HG03571 (cell line): ENCODE data around the gene TMEM269.

Source experiments
- ATAC-seq: cut with Tn5 transposase; IDR thresholded peaks from one replicate; pipeline ENCODE4 v1.9.1; 2021; ENCODE audit not compliant: unreplicated experiment

Gene TMEM269, protein sequence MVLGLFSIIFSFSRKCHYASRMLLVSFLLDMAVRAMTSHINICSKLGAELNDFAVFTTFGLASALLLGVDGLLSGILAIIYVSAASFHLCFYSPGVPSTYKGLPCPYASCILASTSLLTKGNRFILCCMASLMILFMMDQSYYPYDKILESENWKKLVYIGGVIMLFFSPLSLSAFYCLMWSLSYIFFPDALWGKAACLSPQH

DNA sequence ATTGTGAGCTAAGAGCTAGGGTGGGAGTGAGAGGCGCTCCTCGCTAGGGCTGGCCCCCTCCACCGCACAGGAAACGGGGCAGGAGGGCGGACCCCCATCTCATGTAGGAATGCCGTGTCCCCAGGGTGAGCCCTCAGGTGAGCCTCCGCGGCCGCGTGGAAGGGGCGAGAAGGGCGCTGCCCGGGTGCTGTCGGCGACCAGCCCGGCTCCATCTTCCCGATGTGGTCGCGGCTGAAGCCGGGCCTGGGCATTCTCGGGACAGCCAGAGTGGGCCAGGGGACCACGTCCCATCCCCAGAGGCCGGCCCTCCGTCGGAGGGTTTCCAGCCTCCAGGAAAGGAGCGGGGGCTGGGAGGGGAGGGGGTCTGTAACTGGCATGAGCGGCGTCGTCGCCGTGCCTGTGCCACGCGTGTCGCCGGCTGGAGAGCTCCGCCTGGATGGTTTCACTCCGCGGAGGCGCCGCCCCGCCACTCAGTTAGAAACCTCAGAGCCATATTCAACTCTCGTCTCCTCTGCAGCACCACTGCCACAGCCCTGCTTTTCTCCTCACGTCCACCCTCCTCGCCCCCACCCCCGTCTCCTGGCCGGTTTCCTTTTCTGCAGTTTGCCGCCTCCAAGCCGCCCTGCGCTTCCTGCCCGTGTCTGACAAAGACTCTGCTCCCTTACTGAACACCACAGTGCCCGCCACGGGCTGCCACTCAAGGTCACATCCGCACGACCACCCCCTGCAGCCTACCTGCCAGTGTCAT lies at the start of gene TMEM269:
Gene TMEM269, plus strand, starts transcription at position 46 of the 748 bp plus-strand sequence. CDS start 4,903 bp downstream, outside the sequence.
- ATAC-seq, result no peak

DNA sequence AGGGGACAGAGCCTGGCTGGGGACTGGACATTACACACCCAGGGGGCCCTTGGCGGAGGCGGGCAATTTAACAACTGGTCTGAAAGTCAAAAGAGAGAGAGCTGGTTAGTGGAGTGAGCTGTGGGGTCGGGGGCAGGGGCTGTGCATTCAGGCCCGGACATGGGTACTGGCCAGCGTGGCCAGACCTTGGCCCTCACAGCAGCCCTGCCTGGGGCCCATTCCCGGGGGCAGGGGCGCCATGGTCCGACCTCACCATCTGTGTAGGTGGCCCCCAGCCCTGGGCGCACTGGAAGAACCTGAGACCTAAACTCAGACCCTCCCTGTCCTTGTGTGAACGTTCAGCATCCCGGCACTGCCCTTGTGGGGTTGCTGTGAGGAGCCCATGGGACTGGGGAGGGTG lies 49.7 kb upstream of the TMEM269 start:
- ATAC-seq, result no peak

DNA sequence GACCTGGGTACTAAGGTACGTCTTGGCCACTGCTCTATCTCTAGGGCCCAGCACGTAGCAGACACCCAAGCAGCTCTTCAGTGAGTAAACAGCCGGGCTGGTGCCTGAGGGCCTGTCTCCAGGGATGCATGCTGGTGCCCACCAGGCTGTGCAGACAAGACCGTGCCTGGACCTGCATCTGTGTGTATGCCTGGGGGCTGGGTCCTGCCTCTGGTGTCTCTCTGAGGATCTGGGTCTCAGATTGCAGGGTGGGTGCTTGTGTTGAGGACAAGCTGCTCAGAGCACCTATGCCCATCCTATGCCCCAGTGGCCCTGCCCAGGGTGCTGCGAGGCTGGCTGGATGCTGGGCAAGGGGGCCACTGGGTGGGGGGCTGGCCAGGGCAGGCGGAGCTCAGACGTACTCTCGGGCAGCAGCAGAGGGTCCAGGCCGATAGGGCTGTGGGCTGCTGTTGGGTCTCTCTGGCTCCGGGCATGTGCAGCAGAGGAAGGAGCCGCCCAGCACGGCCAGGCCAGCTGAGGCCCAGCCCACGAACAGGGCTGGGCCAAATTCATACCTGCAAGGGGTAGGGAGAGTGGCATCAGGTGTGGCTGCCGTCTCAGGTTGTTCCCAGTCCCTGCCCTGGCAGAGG lies 49.2 kb upstream of the TMEM269 start:
- ATAC-seq, result no peak

DNA sequence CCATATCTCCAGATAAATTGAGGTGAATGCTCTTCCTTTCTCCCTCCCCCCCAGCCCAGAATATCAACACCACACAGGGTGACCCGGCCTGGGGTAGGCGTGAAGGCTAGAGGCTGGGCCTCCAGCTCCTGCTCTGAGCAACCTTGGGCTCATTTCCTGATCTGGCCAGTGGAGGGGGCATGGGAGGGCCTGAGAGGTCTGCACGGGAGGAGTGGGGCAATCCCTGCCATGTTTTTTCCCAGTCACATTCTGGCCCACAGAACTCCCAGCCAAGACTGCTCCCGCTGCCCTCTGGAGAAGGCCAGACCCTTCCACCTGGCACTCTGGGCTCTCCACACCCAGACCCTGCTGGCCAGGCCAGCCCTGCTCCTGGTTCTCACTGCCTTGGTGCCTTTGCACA lies 48.6 kb upstream of the TMEM269 start:
- no peak for ATAC-seq

DNA sequence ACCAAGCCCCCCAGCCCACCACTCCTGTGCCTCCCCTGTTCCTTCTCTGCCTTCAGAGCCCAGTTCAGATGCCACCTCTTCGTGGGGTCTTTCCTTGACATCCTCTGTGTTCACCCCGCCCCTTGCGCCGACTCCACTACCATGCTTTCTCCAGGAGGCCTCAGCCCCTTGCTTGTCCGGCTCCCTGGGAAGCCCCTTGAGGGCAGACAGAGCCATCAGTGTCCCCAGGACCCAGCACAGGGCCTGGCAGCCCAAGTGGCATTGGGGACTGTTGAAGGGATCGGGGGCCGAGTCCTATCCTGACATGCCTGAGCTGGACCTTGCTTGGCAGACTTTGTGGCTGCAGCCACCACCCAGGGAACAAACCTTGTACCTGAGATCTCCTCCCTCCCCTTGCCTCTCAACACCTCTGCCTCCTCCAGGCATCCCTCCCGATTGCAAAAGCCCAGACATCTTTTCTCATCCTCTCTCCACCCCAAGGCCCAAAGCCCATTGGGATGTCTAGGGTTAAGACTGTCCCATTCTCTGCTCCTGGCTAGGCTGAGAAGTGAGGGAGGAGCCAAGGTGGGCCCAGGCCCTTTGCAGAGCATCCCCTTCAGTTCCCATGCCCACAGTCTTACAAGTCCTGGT lies 48.1 kb upstream of the TMEM269 start:
- no peak for ATAC-seq

DNA sequence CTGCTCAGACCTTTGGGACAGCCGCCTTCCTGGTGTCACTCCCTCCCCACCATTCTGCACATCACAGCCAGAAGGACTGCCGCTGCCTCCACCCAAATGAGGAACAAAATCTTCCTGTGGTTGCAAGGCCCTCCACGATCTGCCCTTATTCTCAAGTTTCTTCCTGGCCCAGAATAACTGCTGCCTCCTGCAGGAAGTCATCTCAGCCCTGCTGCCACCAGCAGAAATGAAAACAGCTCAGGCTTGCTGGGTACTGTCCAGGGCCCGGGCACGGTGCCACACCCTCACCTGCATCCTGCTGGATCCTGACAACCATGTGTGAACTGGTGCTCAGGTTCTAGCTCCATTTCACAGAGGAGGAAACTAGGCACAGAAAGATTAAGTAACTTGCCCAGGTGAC lies 47.5 kb upstream of the TMEM269 start:
- ATAC-seq, result no peak

DNA sequence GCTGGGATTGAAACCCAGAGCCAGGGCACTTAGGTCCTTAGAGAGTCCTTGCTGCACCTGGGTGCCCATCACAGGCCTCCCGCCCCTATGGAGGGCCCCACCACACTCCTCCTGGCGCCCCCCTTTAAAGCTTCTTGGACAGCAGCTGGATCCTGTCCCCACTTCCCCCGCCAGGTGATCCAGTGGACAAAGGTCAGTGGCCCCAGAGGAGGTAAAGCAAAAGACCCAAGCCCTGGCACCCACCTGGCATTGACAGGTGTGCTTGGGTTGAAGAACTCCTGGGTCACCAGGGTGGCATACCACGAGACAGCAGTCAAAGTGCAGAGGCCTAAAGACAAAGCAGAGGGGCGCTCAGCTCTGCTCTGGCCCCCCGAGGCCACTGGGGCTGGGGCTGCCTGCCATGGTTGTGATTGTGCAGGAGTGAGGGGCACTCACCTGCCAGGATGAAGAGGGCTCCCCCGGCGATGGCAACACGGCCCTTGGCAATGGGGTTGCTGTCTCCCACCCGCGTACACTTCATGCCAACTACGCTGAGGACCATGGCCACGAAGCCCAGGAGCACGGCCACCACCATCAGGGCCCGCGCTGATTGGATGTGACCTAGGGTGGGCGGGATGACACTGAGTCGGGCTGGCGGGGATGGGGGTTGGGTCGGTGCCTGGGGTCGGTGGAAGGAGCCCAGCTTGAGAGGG lies 46.7 kb upstream of the TMEM269 start:
- ATAC-seq, result no peak

DNA sequence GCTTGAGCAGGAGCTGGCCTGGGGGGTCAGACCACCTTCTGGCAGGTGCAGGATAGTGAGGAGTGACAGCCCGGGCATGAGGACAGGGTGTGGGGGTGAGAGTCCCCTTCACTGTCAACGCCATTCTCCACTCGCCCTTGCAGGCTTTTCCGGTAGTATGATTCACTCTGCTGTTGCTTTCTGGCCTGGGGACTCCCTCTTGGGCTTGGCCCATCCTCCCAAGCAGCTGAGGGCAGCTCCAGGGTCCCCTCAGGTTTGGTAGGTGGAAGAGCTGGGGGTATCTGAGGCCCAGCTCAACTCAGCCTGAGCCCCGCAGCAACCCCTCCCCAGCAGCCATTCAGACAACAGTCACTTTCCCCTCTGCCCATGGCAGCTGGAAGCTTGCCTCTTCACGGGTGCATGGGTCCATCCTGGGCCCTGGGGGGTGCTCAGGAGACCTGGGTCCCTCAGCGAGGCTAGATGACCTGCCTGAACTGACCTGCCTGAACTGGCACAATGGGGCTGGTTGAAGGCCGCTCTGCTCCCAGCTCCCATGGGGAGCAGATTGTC lies 46.0 kb upstream of the TMEM269 start:
- ATAC-seq, result no peak

DNA sequence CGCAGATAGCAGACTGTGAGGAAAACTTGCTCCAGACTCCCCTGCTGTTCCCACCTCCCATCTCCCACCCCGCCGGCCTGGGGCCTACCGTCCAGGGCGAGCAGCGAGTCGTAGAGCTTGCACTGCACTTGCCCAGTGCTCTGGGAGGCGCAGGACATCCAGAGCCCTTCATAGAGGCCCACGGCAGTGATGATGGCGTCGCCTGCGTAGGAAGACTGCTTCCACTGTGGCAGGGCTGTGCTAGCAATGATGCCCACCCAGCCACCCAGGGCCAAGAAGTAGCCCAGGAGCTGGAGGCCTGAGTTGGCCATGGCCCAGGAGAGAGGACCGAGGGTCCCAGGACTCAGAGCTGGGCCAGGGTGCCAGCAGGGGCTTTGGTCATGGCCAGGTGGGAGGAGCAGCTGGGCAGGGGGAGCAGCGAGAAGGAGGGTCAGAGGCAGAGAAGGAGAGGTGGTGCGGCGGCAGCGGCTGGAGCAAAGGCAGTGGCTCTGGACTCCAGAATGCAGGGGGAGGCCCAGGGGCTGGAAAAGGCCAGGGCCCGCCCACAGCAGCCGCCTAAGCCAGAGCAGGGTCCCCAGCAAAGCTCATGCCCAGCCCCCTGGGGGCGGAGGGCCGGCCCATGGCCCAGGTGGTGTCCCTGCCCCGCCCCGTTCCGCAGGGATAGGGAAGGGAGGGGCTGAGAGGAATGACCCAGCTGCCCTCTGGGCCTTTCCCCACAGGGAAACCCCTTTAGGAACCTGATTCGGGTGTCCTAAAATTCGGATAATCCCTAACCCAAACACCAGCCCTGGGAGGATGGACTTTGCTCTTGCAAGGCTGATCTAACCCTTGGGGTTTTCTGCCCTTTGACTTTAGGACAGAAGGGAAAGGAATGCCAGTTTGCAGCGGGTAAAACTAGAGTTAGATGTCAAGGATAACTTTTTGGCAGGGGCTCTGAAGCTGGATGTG lies 44.8 kb upstream of the TMEM269 start, which contains the start of gene CLDN19:
Gene CLDN19, minus strand, starts transcription at position 484 of the 948 bp plus-strand sequence. Its CDS starts 173 bp downstream, at position 311.
- ATAC-seq, result no peak

DNA sequence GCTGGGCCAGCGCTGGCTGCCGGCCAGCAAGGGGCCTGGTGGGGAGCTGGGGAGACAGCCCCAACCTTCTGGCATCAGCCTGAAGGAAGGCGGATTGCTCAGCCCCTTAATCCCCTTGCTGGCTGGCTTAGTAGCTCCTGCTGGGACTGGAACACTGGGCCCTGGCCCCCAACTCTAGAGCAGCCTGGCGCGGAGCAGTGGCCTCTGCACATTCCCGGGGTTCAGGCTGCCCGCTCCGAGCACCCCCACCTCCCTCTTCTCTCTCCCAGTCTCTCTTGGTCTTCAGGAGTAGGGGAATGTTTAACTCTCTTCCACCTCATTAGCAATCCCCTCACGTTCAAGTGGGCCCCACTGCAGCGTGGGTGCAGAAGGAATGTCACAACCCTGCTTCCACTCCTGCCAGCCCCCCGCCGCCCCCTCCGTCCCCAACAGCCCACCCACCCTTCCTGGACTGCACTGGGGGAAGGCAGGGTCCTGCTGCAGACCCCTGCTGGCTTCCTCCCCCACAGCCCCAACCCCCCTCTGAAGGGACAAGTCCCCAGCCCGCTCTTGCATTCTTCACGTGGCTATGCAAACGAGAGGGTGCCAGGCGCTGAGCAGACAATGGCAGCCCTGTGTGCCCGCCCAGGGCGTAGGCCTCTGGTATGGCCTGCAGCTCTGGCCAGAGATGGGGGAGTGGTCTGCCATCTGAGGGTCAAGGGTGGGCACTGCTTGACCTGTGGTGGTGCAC lies 43.8 kb upstream of the TMEM269 start:
- ATAC-seq, result no peak

DNA sequence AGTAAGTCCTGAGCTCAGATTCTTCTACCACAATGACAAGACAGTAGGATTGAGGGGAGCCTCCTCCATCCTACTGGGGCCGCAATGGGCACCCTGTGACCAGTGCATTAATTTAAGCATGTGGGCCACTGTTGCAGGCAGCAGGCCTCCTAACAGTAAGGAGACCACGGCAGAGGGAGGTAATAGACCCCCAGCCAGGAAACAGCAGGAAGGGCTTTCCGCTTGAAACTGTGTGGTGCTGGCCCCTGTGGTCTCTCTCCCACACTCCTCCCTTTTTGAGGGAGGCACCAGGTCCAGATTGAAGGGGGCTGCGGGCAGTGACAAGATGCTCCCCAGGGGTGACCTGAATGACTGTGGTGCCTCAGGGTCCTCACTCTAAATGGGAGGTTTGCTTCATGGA lies 43.1 kb upstream of the TMEM269 start:
- ATAC-seq, result no peak

DNA sequence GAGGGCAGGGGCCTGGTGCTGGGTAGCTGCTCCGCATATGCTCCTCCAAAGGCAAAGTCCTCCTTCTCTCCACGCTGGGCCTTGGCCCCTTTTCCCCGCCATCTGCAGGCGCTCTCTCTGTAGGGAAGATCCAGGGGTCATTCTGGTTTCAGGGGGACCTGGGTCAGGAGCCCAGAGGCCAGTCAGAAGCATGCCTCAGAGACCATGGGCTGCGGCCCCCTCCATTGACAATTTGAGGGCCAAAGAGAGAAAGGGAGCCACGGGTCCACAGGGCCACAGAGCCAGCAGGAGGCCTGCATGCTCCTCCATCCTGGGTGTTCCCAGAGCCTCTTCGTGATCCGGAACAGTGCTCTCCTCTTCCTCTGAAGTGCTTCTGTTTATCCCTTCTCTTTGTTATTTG lies 42.6 kb upstream of the TMEM269 start:
- no peak for ATAC-seq

DNA sequence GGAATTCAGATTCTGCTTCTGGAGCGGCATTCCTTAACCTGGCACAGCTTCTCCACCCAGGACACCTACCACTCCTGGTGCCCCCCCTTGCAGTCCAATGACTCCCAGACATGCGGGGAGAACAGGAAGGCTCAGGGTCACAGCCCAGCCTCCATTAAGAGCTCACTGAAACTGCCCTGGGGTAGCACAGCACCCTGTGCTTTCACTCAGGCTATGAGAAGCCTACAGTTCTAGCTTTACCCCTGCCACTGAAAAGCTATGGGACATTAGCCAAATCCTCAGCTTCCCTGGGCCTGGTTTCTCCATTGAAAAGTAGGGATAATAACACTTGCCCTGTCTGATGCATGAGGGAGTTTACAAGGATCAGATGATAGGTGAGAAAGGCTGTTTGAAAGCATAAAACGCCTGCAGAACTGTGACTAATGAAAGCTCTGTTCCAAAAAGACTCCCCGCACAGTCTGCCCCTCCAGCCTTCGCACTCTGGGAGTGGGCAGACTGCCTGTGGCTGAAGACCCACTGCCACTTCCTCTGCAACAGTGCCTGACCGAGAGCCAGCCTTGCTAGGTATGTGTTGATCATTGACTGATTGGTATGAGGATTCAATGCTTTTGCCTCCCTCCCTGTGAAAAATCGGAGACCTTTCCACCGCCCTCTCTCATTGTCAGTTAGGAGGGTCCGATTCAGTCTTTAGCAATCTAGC lies 42.0 kb upstream of the TMEM269 start:
- no peak for ATAC-seq

DNA sequence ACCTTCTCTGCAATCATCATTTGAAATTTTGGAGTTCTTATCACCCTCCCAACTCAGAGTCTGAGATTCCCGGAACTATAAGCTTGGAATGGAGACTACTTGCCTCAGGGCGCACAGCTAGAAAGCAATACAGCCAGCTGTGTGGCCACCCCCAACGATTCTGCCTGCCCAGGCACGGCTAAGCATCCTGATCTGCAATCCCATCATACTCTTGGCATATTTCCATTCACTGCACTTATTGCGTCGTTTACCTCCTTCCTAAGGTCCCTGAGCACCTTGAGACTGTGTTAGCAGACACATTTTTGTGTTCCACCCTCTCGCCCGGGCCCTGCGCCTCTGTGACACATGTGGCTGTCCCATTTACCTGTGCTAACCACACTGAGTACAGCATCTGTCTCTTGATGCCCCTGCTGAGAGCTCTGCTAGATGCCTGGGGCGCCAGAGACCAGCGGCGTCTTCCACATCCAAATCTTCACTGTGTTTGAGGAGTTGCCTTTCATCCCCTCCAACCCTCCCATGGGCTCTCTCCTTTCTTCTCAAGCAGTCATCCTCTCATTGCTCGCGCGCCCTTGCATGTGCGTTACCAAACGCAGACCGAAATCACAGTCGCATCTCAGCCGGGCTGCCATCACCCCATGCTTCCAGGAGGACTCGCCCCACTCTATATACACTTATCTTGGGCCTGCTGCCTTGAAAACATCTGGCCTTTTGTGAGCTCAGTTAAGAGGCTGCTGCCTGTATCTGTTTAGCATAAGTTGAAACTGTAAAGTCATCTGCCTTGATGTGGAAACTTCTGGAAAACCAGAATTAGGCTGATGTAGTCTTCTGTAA lies 41.3 kb upstream of the TMEM269 start:
- no peak for ATAC-seq

DNA sequence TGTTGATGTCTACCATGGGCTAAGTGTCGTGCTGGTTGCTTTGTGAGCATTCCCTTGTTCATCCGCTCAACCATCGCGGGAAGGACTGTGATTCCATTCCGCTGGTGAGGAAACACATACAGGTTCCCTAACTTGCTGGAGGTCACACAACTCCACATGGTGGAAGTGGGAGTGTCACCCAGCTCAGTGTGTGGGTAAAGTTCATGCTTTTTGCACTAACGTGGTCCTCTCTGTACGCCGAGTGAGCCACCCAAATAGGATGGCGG lies 40.7 kb upstream of the TMEM269 start:
- ATAC-seq, result no peak

DNA sequence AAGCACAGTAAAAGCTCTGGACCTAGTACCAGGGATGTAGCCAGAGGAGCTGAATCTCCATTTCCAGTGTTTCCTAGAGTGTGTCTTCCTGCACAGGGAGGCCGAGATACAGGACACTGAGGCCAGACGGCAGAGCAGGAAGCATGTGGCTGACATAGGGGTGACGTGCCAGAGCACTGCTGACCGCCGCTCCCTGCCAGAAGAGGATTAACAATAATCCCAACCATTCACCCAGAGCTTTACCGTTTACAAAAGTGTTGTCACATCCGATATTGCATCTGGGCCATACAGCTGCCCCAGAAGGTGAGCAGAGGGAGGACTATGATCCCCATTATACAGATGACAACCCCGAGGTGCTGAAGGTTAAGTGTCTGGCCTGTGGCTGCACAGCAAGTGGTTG lies 38.9 kb upstream of the TMEM269 start:
- ATAC-seq, result no peak

DNA sequence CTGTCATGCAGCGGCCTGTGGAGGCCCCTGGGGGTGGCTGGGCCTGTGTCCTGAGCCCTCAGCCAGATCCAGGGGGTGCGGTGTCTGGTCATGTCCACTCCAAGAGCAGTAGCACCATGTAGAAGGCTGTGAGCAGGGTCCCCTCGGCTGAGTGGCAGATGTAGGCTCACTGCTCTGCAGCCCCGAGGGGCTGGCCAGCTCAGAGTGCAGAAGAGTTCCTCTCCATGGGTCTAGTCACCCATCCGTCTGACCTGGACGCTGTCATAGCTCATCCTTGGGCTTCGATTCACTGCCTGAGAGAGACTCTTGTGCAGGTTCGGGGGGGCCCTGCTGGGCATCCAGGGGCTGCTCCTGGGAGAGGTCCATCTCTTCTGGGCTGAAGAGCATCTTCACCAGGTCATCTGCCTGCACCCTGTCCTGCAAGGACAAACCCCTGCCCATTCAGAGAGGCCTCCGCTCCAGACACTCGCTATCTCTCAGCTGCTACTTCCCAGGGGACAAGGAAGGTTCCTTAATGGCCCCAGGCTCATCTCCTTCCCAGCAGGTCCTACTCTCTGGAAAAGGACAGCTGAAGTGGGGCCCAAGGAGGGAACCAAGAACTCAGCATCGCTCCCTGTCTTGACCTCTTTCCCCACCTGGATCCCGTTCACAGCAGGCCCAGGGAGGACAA lies 38.2 kb upstream of the TMEM269 start:
- no peak for ATAC-seq
